HepG2 (cell line): ENCODE measurements around the gene SAMD14. TPM values are rescaled to one million over a fixed set of nuclear protein-coding genes. Genes with fewer than 3 reads are reported as not detected.

Experiments used
- ASH2L ChIP-seq: fragments of 300-600, 200-600 bp; sonication (generic); IDR thresholded peaks from 2 replicates; pipeline ENCODE4 v1.7.0; 2017; ENCODE audit warnings: low read depth, mild to moderate bottlenecking, moderate library complexity, mixed read lengths, low read length; ENCODE audit not compliant: insufficient read length
- FOSL2 ChIP-seq: sonication (generic); formaldehyde crosslinking; IDR thresholded peaks from 2 replicates; pipeline ENCODE4 v1.4.0; 2020; ENCODE audit warnings: missing genetic modification reagents
- FOXP1 ChIP-seq, 2 experiments: fragments of 450-650 bp in 1 of 2; IDR thresholded peaks; 2 replicates each; pipeline ENCODE4 v1.6.1; 2017 to 2018; ENCODE audit warnings: antibody characterized with exemption in 1 of 2
- MZF1 ChIP-seq: sonication (generic); formaldehyde crosslinking; IDR thresholded peaks from 2 replicates; pipeline ENCODE4 v1.8.1; 2023; ENCODE audit warnings: mild to moderate bottlenecking, missing genetic modification reagents, borderline replicate concordance
- NCOA1 ChIP-seq: sonication (generic); formaldehyde crosslinking; IDR thresholded peaks from 2 replicates; pipeline ENCODE4 v1.9.0; 2021; ENCODE audit warnings: missing genetic modification reagents
- SOX6 ChIP-seq, 2 experiments: fragments of 450-650 bp in 1 of 2; sonication (generic) in 1 of 2; formaldehyde crosslinking in 1 of 2; IDR thresholded peaks; 2 replicates each; pipeline versions ENCODE4 v1.4.0 to v1.6.1; 2017 to 2020; ENCODE audit warnings: antibody characterized with exemption in 1 of 2, mild to moderate bottlenecking in 1 of 2, missing genetic modification reagents in 1 of 2
- SPEN ChIP-seq: sonication (generic); formaldehyde crosslinking; IDR thresholded peaks from 2 replicates; pipeline ENCODE4 v1.5.1; 2020; ENCODE audit warnings: low read depth, mild to moderate bottlenecking, missing genetic modification reagents
- SRSF9 ChIP-seq: fragments of 200-400 bp; formaldehyde crosslinking; IDR thresholded peaks from 2 replicates; pipeline ENCODE4 v1.6.1; 2018; ENCODE audit warnings: borderline replicate concordance, mild to moderate bottlenecking, low read depth, low read length; ENCODE audit not compliant: insufficient read depth, poor library complexity, severe bottlenecking
- SSRP1 ChIP-seq: IDR thresholded peaks from 2 replicates; pipeline ENCODE4 v1.6.1; 2016; ENCODE audit warnings: control low read depth
- TEAD3 ChIP-seq: optimal IDR thresholded peaks from 2 replicates; pipeline ENCODE3; 2016; ENCODE audit warnings: borderline replicate concordance
- ZBTB7A ChIP-seq: sonication (generic); formaldehyde crosslinking; IDR thresholded peaks from 2 replicates; pipeline ENCODE4 v1.8.0; 2022; ENCODE audit warnings: mild to moderate bottlenecking, missing genetic modification reagents
- ZMYM4 ChIP-seq: sonication (generic); formaldehyde crosslinking; IDR thresholded peaks from 2 replicates; pipeline ENCODE4 v1.8.1; 2023; ENCODE audit warnings: mild to moderate bottlenecking, missing genetic modification reagents
- ZNF12 ChIP-seq: sonication (generic); formaldehyde crosslinking; IDR thresholded peaks from 2 replicates; pipeline ENCODE4 v1.5.0; 2020; ENCODE audit warnings: missing genetic modification reagents
- ZNF138 ChIP-seq: sonication (generic); formaldehyde crosslinking; IDR thresholded peaks from 2 replicates; pipeline ENCODE4 v1.5.0; 2020; ENCODE audit warnings: mild to moderate bottlenecking, low read depth, missing genetic modification reagents
- ZNF441 ChIP-seq: sonication (generic); formaldehyde crosslinking; IDR thresholded peaks from 2 replicates; pipeline ENCODE4 v1.7.0; 2021; ENCODE audit warnings: missing genetic modification reagents, borderline replicate concordance
- ZNF788 ChIP-seq: sonication (generic); formaldehyde crosslinking; IDR thresholded peaks from 2 replicates; pipeline ENCODE4 v1.5.0; 2020; ENCODE audit warnings: mild to moderate bottlenecking, missing genetic modification reagents, borderline replicate concordance
- polyA plus RNA-seq, 8 experiments: library from polyadenylated mRNA; depleted of rRNA in 3 of 8; stranded (reverse) in 7 of 8; unstranded in 1 of 8; fragments of >200 nt; fragmentation: Illumina TruSeq in 4 of 8; extraction: Trizol in 4 of 8; gene quantifications; 2 replicates each; pipeline versions ENCODE4 v1.2.1 to v1.2.3, GENCODE V29; 2011 to 2016; ENCODE audit warnings: low read depth in 4 of 8, missing spikeins in 1 of 8, mixed read lengths in 1 of 8; ENCODE audit not compliant: insufficient read depth in 1 of 8
- total RNA-seq, 5 experiments: library from RNA; depleted of rRNA; stranded (reverse); fragments of >200 nt; fragmentation: Illumina TruSeq; extraction: Trizol; gene quantifications; 2 replicates each; pipeline ENCODE4 v1.2.3, GENCODE V29; 2016; ENCODE audit warnings: low read depth in 1 of 5
- TF ChIP-seq, protein P1 (sequence below): sonication (generic); formaldehyde crosslinking; IDR thresholded peaks from 2 replicates; pipeline ENCODE4 v1.4.0; 2020; ENCODE audit warnings: missing genetic modification reagents
- TF ChIP-seq, protein P2 (sequence below): sonication (generic); formaldehyde crosslinking; IDR thresholded peaks from 2 replicates; pipeline ENCODE4 v1.4.0; 2020; ENCODE audit warnings: missing genetic modification reagents
- TF ChIP-seq, protein P3 (sequence below): IDR thresholded peaks from 2 replicates; pipeline ENCODE4 v1.6.1; 2016; ENCODE audit warnings: low read depth, missing genetic modification reagents, missing compliant biosample characterization

Gene SAMD14
- total and polyA plus RNA-seq, 2 of the 13 experiments (the other 11 are each of a cell fraction or from before 2014, with no cell fraction given): 0.07 to 0.22 TPM

DNA sequence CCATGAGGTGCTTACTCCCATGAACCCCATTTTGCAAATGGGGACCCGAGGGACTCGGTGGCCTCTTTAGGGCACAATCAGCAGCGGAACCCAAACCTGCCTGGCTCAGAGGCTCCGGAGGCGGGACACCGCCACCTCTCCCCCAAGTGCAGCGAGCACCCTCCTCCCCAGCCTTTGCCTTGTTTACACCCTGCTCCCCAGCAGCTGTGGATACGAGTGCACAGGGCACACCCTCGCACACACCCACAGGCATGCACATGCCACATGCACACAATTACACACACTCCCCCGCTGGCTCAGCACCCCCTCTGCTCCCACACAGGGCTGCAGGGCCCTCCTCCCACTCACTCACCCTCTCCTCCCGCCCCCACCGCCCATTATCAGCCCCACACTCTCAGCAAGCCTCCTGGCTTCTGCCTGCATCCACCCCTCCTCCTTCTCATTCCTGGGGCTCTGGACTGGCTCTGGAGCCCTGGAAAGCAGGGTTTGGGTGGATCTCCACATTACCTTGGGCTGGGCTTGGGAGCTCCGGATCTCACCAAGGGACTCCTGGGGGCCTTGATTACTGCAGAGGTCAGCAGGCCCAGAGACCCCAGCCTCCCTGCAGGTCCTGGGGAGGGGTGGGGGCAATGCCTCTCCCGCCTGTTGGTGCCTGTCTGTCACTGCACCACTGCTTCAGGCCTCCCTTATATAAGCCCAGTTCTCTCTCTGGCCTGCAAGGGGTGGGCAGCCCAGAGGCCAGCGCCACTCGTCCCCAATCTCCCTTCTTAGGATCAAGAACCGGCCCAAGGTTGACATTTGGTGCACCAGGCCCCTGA is 28.4 kb downstream of the SAMD14 start (continued):
- TF ChIP-seq ZNF138 (CRISPR knock-in tag): 0 out of 2 replicates have a peak, but pooled peaks have one; percentile 31
- no peak for TF ChIP-seq ZBTB7A (CRISPR knock-in tag)
- peak; percentile 77; the same call in 1 of the 2 replicates for TF ChIP-seq ZNF788 (CRISPR knock-in tag)
- TF ChIP-seq, protein P1, sequence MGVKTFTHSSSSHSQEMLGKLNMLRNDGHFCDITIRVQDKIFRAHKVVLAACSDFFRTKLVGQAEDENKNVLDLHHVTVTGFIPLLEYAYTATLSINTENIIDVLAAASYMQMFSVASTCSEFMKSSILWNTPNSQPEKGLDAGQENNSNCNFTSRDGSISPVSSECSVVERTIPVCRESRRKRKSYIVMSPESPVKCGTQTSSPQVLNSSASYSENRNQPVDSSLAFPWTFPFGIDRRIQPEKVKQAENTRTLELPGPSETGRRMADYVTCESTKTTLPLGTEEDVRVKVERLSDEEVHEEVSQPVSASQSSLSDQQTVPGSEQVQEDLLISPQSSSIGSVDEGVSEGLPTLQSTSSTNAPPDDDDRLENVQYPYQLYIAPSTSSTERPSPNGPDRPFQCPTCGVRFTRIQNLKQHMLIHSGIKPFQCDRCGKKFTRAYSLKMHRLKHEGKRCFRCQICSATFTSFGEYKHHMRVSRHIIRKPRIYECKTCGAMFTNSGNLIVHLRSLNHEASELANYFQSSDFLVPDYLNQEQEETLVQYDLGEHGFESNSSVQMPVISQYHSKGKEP: no peak
- TF ChIP-seq TEAD3 (CRISPR knock-in tag): peak; percentile 7
- TF ChIP-seq, protein P2, sequence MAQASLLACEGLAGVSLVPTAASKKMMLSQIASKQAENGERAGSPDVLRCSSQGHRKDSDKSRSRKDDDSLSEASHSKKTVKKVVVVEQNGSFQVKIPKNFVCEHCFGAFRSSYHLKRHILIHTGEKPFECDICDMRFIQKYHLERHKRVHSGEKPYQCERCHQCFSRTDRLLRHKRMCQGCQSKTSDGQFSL (CRISPR knock-in tag): 0 out of 2 replicates have a peak, but pooled peaks have one; percentile 45
- TF ChIP-seq SOX6 (IDR thresholded peaks at IDR 0.05): no peak
- TF ChIP-seq SOX6 (CRISPR knock-in tag; IDR thresholded peaks at IDR 0.05): 0 out of 2 replicates have a peak, but pooled peaks have one; percentile 26
- no peak for TF ChIP-seq SSRP1 (CRISPR knock-in tag)
- 0 out of 2 replicates have a peak, but pooled peaks have one; percentile 17 for TF ChIP-seq NCOA1 (CRISPR knock-in tag)
- no peak for TF ChIP-seq ZNF441
- no peak for TF ChIP-seq MZF1 (CRISPR knock-in tag)
- TF ChIP-seq, protein P3, sequence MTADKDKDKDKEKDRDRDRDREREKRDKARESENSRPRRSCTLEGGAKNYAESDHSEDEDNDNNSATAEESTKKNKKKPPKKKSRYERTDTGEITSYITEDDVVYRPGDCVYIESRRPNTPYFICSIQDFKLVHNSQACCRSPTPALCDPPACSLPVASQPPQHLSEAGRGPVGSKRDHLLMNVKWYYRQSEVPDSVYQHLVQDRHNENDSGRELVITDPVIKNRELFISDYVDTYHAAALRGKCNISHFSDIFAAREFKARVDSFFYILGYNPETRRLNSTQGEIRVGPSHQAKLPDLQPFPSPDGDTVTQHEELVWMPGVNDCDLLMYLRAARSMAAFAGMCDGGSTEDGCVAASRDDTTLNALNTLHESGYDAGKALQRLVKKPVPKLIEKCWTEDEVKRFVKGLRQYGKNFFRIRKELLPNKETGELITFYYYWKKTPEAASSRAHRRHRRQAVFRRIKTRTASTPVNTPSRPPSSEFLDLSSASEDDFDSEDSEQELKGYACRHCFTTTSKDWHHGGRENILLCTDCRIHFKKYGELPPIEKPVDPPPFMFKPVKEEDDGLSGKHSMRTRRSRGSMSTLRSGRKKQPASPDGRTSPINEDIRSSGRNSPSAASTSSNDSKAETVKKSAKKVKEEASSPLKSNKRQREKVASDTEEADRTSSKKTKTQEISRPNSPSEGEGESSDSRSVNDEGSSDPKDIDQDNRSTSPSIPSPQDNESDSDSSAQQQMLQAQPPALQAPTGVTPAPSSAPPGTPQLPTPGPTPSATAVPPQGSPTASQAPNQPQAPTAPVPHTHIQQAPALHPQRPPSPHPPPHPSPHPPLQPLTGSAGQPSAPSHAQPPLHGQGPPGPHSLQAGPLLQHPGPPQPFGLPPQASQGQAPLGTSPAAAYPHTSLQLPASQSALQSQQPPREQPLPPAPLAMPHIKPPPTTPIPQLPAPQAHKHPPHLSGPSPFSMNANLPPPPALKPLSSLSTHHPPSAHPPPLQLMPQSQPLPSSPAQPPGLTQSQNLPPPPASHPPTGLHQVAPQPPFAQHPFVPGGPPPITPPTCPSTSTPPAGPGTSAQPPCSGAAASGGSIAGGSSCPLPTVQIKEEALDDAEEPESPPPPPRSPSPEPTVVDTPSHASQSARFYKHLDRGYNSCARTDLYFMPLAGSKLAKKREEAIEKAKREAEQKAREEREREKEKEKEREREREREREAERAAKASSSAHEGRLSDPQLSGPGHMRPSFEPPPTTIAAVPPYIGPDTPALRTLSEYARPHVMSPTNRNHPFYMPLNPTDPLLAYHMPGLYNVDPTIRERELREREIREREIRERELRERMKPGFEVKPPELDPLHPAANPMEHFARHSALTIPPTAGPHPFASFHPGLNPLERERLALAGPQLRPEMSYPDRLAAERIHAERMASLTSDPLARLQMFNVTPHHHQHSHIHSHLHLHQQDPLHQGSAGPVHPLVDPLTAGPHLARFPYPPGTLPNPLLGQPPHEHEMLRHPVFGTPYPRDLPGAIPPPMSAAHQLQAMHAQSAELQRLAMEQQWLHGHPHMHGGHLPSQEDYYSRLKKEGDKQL (CRISPR knock-in tag): no peak
- no peak for TF ChIP-seq FOSL2 (CRISPR knock-in tag)
- TF ChIP-seq SPEN (CRISPR knock-in tag): peak; percentile 53; the same call in 1 of the 2 replicates
- TF ChIP-seq FOXP1 (IDR thresholded peaks at IDR 0.05): no peak
- TF ChIP-seq FOXP1 (CRISPR knock-in tag; IDR thresholded peaks at IDR 0.05): peak; percentile 72
- no peak for TF ChIP-seq ZNF12 (CRISPR knock-in tag)
- TF ChIP-seq ASH2L: peak; percentile 55
- TF ChIP-seq SRSF9: no peak
- 0 out of 2 replicates have a peak, but pooled peaks have one; percentile 24 for TF ChIP-seq ZMYM4
